HL-60 (cell line): ENCODE data around the gene FOXP2.

Experiments used
- POLR2AphosphoS5 ChIP-seq: IDR thresholded peaks from 2 replicates; pipeline ENCODE4 v1.6.1; 2012; ENCODE audit warnings: low read depth
- TF ChIP-seq, protein P1 (sequence below): IDR thresholded peaks from one replicate; pipeline ENCODE4 v1.5.1; 2011; ENCODE audit warnings: low read length, control low read depth, inconsistent platforms; ENCODE audit not compliant: insufficient read depth

DNA sequence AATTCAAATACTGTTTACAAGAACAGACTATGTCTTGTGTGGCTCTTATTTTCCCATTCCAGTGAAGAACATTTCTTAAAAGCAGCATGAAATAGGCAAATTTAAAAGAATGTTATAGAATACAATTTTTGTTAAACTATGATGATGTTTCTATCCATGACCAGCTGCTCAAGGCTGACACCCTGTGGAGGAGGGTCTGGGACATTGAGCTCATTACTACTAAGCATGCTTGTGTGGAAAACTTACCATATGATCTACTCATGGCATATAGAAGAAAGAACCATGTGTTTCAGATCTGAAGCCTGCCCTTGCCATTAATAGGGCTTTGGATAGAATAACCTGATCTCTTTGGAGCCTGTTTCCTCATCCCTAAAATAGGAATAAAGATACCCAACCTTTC, 125.0 kb downstream of the FOXP2 start:
- TF ChIP-seq, protein P1, sequence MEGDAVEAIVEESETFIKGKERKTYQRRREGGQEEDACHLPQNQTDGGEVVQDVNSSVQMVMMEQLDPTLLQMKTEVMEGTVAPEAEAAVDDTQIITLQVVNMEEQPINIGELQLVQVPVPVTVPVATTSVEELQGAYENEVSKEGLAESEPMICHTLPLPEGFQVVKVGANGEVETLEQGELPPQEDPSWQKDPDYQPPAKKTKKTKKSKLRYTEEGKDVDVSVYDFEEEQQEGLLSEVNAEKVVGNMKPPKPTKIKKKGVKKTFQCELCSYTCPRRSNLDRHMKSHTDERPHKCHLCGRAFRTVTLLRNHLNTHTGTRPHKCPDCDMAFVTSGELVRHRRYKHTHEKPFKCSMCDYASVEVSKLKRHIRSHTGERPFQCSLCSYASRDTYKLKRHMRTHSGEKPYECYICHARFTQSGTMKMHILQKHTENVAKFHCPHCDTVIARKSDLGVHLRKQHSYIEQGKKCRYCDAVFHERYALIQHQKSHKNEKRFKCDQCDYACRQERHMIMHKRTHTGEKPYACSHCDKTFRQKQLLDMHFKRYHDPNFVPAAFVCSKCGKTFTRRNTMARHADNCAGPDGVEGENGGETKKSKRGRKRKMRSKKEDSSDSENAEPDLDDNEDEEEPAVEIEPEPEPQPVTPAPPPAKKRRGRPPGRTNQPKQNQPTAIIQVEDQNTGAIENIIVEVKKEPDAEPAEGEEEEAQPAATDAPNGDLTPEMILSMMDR, result no peak
- no peak for TF ChIP-seq POLR2AphosphoS5
